ENCODE data around the gene RAB44. TPM values are rescaled to one million over a fixed set of nuclear protein-coding genes. Genes with fewer than 3 reads are reported as not detected.

RAB44 gene
- total and polyA plus RNA-seq, 2 of the 13 experiments (the other 11 are each of a cell fraction or from before 2014, with no cell fraction given) = not detected

GRCh38 chr6:36762123-36762522, 64.5 kb downstream of the RAB44 start (continued):
- no peak for TF ChIP-seq ZNF609 (CRISPR knock-in tag; IDR thresholded peaks at IDR 0.05; ENCODE audit: borderline replicate concordance)
- TF ChIP-seq CHD4 (IDR thresholded peaks at IDR 0.05; ENCODE audit: borderline replicate concordance, low read length) = no peak
- TF ChIP-seq ZNF773 (CRISPR knock-in tag; IDR thresholded peaks at IDR 0.05; ENCODE audit: borderline replicate concordance) = no peak
- no peak for TF ChIP-seq TOPORS (CRISPR knock-in tag; IDR thresholded peaks at IDR 0.05)

DNA sequence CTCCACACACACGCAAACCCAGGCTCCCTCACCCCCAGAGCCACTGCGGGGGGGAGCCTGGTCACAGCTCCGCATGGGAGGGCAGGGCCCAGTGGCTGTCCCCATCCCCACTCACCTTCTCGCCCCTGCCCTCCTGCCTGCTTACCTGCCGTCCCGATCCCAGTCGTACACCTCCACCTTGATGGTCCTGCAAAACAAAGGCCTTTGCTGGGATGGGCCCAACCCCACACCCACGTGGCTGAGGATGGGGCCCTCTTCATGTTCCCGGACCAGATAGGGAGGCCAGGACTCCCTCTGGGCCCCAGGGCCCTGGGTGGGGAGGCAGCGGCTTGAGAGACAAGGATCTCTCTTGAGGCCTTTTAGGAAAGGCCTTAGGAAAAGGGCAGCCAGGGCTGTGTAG, 67.6 kb downstream of the RAB44 start:
- ChIA-PET CTCF (ENCODE audit: low intra/inter-chr PET ratio, low total read pairs) (interaction anchor here (1.4 to 3.2 kb wide), 4 partner anchors 86 to 253 kb away, joined by 5 to 47 read pairs (median 19); no protein-coding TSS in a partner anchor), POLR2A (no interaction called here)
- Histone ChIP-seq H3K4me1 (ENCODE audit: insufficient read depth, low read length) (no peaks in the 10 kb centered on the region), H2AFZ (ENCODE audit: low read length) (no peak overlapping the region), H3K9ac (ENCODE audit: insufficient read depth, low read depth, low read length) (no peak overlapping the region), H4K20me1 (ENCODE audit: insufficient read depth, low read length) (no peaks in the 10 kb centered on the region; the same call in 1 of the 2 replicates), H3K27ac (ENCODE audit: extremely low read length, insufficient read depth, low read length) (no peak overlapping the region), H3K36me3 (replicated peaks in 1 of 2; ENCODE audit: control insufficient read depth in 1 of 2, insufficient read depth in 2 of 2, low read length in 2 of 2) (no peaks in the 10 kb centered on the region), H3K79me2 (ENCODE audit: insufficient read depth, low read length) (no peaks in the 10 kb centered on the region), H3K27me3 (ENCODE audit: control insufficient read depth in 1 of 2, insufficient read depth in 2 of 2, low read length in 2 of 2) (peaks cover 8 to 60% of the 10 kb centered on the region in 2 experiments), H3K4me2 (ENCODE audit: low read depth, low read length) (no peak overlapping the region), H3K9me3 (ENCODE audit: low read length) (no peaks in the 10 kb centered on the region), H3K4me3 (replicated peaks in 1 of 3; ENCODE audit: insufficient read depth in 1 of 3, low read depth in 2 of 3, low read length in 3 of 3) (no peak overlapping the region)
- intact Hi-C loops (cut with micrococcal nuclease; ENCODE audit: unreplicated experiment) = no loop called here
- ATAC-seq (no peak), FAIRE-seq (no peak), DNase-seq (ENCODE audit: low spot score) (no peak)
- no TSS peak for BruUV-seq (replicated peaks)
- WGBS (ENCODE audit: low lambda C conversion rate) = 32% methylated on average over 10 of the region's 10 CpGs
- TF ChIP-seq MAF1 (CRISPR knock-in tag; IDR thresholded peaks at IDR 0.05; ENCODE audit: borderline replicate concordance) (no peak), ZNF780A (CRISPR knock-in tag; IDR thresholded peaks at IDR 0.05) (no peak), DPF2 (CRISPR knock-in tag; IDR thresholded peaks at IDR 0.05; ENCODE audit: borderline replicate concordance, low read depth) (no peak), ZNF136 (CRISPR knock-in tag; IDR thresholded peaks at IDR 0.05; ENCODE audit: low read depth) (no peak), ZNF562 (CRISPR knock-in tag; IDR thresholded peaks at IDR 0.05; ENCODE audit: borderline replicate concordance) (no peak), MED13 (CRISPR knock-in tag; IDR thresholded peaks at IDR 0.05) (no peak), RFXANK (CRISPR knock-in tag; IDR thresholded peaks at IDR 0.05) (no peak), ZNF224 (CRISPR knock-in tag; IDR thresholded peaks at IDR 0.05) (no peak), AGO2 (optimal IDR thresholded peaks at IDR 0.05; ENCODE audit: low read depth, low read length) (no peak), HCFC1 (IDR thresholded peaks at IDR 0.05; ENCODE audit: low read depth, low read length) (no peak), FOSL1 (CRISPR knock-in tag; IDR thresholded peaks at IDR 0.05; ENCODE audit: borderline replicate concordance) (no peak), ZNF460 (CRISPR knock-in tag; IDR thresholded peaks at IDR 0.05; ENCODE audit: borderline replicate concordance) (no peak), FOXP1 (IDR thresholded peaks at IDR 0.05) (no peak), FOXP1 (CRISPR knock-in tag; IDR thresholded peaks at IDR 0.05) (no peak), KDM3A (CRISPR knock-in tag; IDR thresholded peaks at IDR 0.05; ENCODE audit: low read depth) (no peak)
- in situ Hi-C loops (cut with HindIII; ENCODE audit: extremely low pct_ligation_motif_present, low pct_unique_long_range_greater_than_20kb) = loop anchor here (5.0 kb wide), 1 partner anchor 447 kb away; no protein-coding TSS in a partner anchor
